ENCODE measurements around the gene HACD2.

HACD2 gene

GRCh38 chr3:123447416-123447748, 137.5 kb downstream of the HACD2 start:
- CTCF ChIA-PET, result interaction anchor here (0.6 to 3.1 kb wide), 11 partner anchors 10 to 1533 kb away, joined by 3 to 13 read pairs (median 3); no protein-coding TSS in a partner anchor
- Histone ChIP-seq H3K4me3 (ENCODE audit: low read depth, low read length) (no peak overlapping the region), H3K27ac (ENCODE audit: extremely low read depth, low read depth, low read length) (no peak overlapping the region), H3K9me3 (ENCODE audit: control insufficient read depth, insufficient read depth, low read depth, low read length) (no peaks in the 10 kb centered on the region), H3K36me3 (ENCODE audit: control insufficient read depth in 2 of 2, insufficient read depth in 1 of 2, low read length in 2 of 2) (no peaks in the 10 kb centered on the region), H3K4me1 (ENCODE audit: control insufficient read depth, insufficient read depth, low read length) (no peaks in the 10 kb centered on the region; the same call in 1 of the 2 replicates)
- POLR2A ChIA-PET, result no interaction called here
- TF ChIP-seq ZNF837 (tag by site-specific recombination; IDR thresholded peaks at IDR 0.05), result no peak
- TF ChIP-seq ZNF830 (tag by site-specific recombination; IDR thresholded peaks at IDR 0.05; ENCODE audit: low read depth), result no peak
- TF ChIP-seq PATZ1 (tag by site-specific recombination; IDR thresholded peaks at IDR 0.05), result no peak
- no peak for TF ChIP-seq ZXDB (tag by site-specific recombination; IDR thresholded peaks at IDR 0.05)
- TF ChIP-seq ZSCAN16 (tag by site-specific recombination; IDR thresholded peaks at IDR 0.05), result no peak
- no peak for TF ChIP-seq ZNF2 (tag by site-specific recombination; IDR thresholded peaks at IDR 0.05)
- no peak for TF ChIP-seq ZNF791 (tag by site-specific recombination; IDR thresholded peaks at IDR 0.05)
- TF ChIP-seq KLF8 (tag by site-specific recombination; IDR thresholded peaks at IDR 0.05), result no peak
- no peak for TF ChIP-seq ZNF391 (tag by site-specific recombination; IDR thresholded peaks at IDR 0.05; ENCODE audit: borderline replicate concordance, low read depth)
- no peak for TF ChIP-seq ZNF747 (tag by site-specific recombination; IDR thresholded peaks at IDR 0.05)
- TF ChIP-seq ZNF112 (tag by site-specific recombination; IDR thresholded peaks at IDR 0.05), result no peak
- no peak for TF ChIP-seq MEIS1 (CRISPR knock-in tag; IDR thresholded peaks at IDR 0.05; ENCODE audit: borderline replicate concordance)
- TF ChIP-seq, protein P1, sequence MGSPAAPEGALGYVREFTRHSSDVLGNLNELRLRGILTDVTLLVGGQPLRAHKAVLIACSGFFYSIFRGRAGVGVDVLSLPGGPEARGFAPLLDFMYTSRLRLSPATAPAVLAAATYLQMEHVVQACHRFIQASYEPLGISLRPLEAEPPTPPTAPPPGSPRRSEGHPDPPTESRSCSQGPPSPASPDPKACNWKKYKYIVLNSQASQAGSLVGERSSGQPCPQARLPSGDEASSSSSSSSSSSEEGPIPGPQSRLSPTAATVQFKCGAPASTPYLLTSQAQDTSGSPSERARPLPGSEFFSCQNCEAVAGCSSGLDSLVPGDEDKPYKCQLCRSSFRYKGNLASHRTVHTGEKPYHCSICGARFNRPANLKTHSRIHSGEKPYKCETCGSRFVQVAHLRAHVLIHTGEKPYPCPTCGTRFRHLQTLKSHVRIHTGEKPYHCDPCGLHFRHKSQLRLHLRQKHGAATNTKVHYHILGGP (tag by site-specific recombination; IDR thresholded peaks at IDR 0.05), result no peak
- TF ChIP-seq ZNF629 (tag by site-specific recombination; IDR thresholded peaks at IDR 0.05), result no peak
- TF ChIP-seq ZNF777 (tag by site-specific recombination; IDR thresholded peaks at IDR 0.05; ENCODE audit: borderline replicate concordance), result no peak
- no peak for TF ChIP-seq ZNF701 (tag by site-specific recombination; IDR thresholded peaks at IDR 0.05)
- TF ChIP-seq ZNF266 (tag by site-specific recombination; IDR thresholded peaks at IDR 0.05; ENCODE audit: low read depth), result no peak
- TF ChIP-seq ZFP37 (tag by site-specific recombination; IDR thresholded peaks at IDR 0.05), result no peak

- no peaks in the 10 kb centered on the region for H3K9me3 ChIP-seq (ENCODE audit: control insufficient read depth, insufficient read depth, low read depth, low read length)
- CTCF ChIA-PET, result interaction anchor here (0.6 to 3.1 kb wide), 6 partner anchors 9 to 86 kb away, joined by 3 to 13 read pairs (median 3); no protein-coding TSS in a partner anchor
- no peak overlapping the region for H3K4me3 ChIP-seq (ENCODE audit: low read depth, low read length)
- H3K4me1 ChIP-seq (ENCODE audit: control insufficient read depth, insufficient read depth, low read length), result no peaks in the 10 kb centered on the region; the same call in 1 of the 2 replicates
- H3K36me3 ChIP-seq (ENCODE audit: control insufficient read depth in 2 of 2, insufficient read depth in 1 of 2, low read length in 2 of 2), result no peaks in the 10 kb centered on the region
- H3K27ac ChIP-seq (ENCODE audit: extremely low read depth, low read depth, low read length), result no peak overlapping the region
- POLR2A ChIA-PET, result no interaction called here
- TF ChIP-seq ZNF792 (tag by site-specific recombination; IDR thresholded peaks at IDR 0.05), result no peak
- no peak for TF ChIP-seq MZF1 (tag by site-specific recombination; IDR thresholded peaks at IDR 0.05; ENCODE audit: borderline replicate concordance)
- no peak for TF ChIP-seq ZNF16 (tag by site-specific recombination; IDR thresholded peaks at IDR 0.05; ENCODE audit: low read depth)
- TF ChIP-seq ZNF157 (tag by site-specific recombination; IDR thresholded peaks at IDR 0.05), result no peak
- TF ChIP-seq AEBP2 (tag by site-specific recombination; IDR thresholded peaks at IDR 0.05; ENCODE audit: borderline replicate concordance), result no peak
- no peak for TF ChIP-seq BCL11A (tag by site-specific recombination; IDR thresholded peaks at IDR 0.05; ENCODE audit: low read depth)
- TF ChIP-seq ZBTB48 (tag by site-specific recombination; IDR thresholded peaks at IDR 0.05), result no peak
- TF ChIP-seq ZBTB44 (tag by site-specific recombination; IDR thresholded peaks at IDR 0.05), result no peak
- TF ChIP-seq MEIS1 (CRISPR knock-in tag; IDR thresholded peaks at IDR 0.05; ENCODE audit: borderline replicate concordance), result no peak
- no peak for TF ChIP-seq WT1 (tag by site-specific recombination; IDR thresholded peaks at IDR 0.05)
- TF ChIP-seq ZNF274 (IDR thresholded peaks at IDR 0.05; ENCODE audit: low read length), result no peak
- TF ChIP-seq ZNF274 (tag by site-specific recombination; IDR thresholded peaks at IDR 0.05; ENCODE audit: borderline replicate concordance), result no peak
- TF ChIP-seq, protein P2, sequence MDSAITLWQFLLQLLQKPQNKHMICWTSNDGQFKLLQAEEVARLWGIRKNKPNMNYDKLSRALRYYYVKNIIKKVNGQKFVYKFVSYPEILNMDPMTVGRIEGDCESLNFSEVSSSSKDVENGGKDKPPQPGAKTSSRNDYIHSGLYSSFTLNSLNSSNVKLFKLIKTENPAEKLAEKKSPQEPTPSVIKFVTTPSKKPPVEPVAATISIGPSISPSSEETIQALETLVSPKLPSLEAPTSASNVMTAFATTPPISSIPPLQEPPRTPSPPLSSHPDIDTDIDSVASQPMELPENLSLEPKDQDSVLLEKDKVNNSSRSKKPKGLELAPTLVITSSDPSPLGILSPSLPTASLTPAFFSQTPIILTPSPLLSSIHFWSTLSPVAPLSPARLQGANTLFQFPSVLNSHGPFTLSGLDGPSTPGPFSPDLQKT (IDR thresholded peaks at IDR 0.05; ENCODE audit: borderline replicate concordance, low read depth, low read length), result no peak
Observed at GRCh38 chr3:123446610-123447109, 138.2 kb downstream of the HACD2 start.

All from HEK293 (cell line).